CD4-positive, alpha-beta T cell (primary cell): ENCODE results near the gene HADH. TPM values are rescaled to one million over a fixed set of nuclear protein-coding genes. Genes with fewer than 3 reads are reported as not detected.
A peak's percentile ranks its signal among the peaks of the same experiment; 100 is the strongest.

Experiments used
- ATAC-seq: fragments of 200-7000 bp; cut with Tn5 transposase; one replicate; pipeline ENCODE4 v1.10.0; 2022; ENCODE audit warnings: mild to moderate bottlenecking; ENCODE audit not compliant: poor library complexity
- CTCF ChIA-PET: fragments of 350-600 bp; sonication (Branson Sonifier 250); formaldehyde crosslinking; loops from one replicate; lab custom pipeline; 2021; ENCODE audit warnings: antibody characterized with exemption, inconsistent platforms; lab: Charles Lee
- POLR2A ChIA-PET: fragments of 350-600 bp; sonication (Branson Sonifier 250); formaldehyde crosslinking; loops from one replicate; lab custom pipeline; 2021; ENCODE audit warnings: antibody characterized with exemption, inconsistent platforms; lab: Charles Lee
- DNase-seq, 14 experiments: peaks; one replicate each; pipeline ENCODE4 v3.0.0-alpha.2; 2013 to 2020; ENCODE audit warnings: mixed read lengths in 2 of 14
- H3K27ac ChIP-seq, 2 donors: one replicate each; pipeline versions ENCODE4 v1.5.1 to v1.7.0; 2013; ENCODE audit warnings: low read length in 2 of 2, low read depth in 1 of 2, mild to moderate bottlenecking in 1 of 2
- H3K27me3 ChIP-seq, 2 experiments: 1 replicate in 1 of 2; 2 replicates in 1 of 2; pipeline versions ENCODE4 v1.6.1 to v1.7.0; 2013; ENCODE audit warnings: low read length in 2 of 2, control low read depth in 1 of 2, mild to moderate bottlenecking in 1 of 2, moderate library complexity in 1 of 2; ENCODE audit not compliant: insufficient read depth in 2 of 2, control insufficient read depth in 1 of 2
- H3K36me3 ChIP-seq: one replicate; pipeline ENCODE4 v1.6.1; 2013; ENCODE audit warnings: low read length, control low read depth; ENCODE audit not compliant: insufficient read depth
- H3K4me1 ChIP-seq: one replicate; pipeline ENCODE4 v1.6.1; 2013; ENCODE audit warnings: low read length, control low read depth; ENCODE audit not compliant: insufficient read depth
- H3K4me3 ChIP-seq: one replicate; pipeline ENCODE4 v1.5.1; 2013; ENCODE audit warnings: mild to moderate bottlenecking, low read length, moderate library complexity
- H3K9me3 ChIP-seq, 2 experiments: 1 replicate in 1 of 2; 2 replicates in 1 of 2; pipeline versions ENCODE4 v1.6.1 to v1.7.0; 2013; ENCODE audit warnings: low read length in 2 of 2, mild to moderate bottlenecking in 2 of 2, control low read depth in 1 of 2, moderate library complexity in 1 of 2; ENCODE audit not compliant: control insufficient read depth in 1 of 2, insufficient read depth in 1 of 2
- H3K27ac Mint-ChIP-seq: one replicate; pipeline ENCODE4 v1.8.0; 2020; ENCODE audit warnings: mixed read lengths
- H3K27me3 Mint-ChIP-seq: one replicate; pipeline ENCODE4 v1.8.0; 2021; ENCODE audit warnings: mixed read lengths
- H3K36me3 Mint-ChIP-seq: one replicate; pipeline ENCODE4 v1.8.0; 2021; ENCODE audit warnings: low read depth, mixed read lengths
- H3K4me1 Mint-ChIP-seq: one replicate; pipeline ENCODE4 v1.8.0; 2021; ENCODE audit warnings: low read depth, mixed read lengths
- H3K4me3 Mint-ChIP-seq: one replicate; pipeline ENCODE4 v1.8.0; 2020; ENCODE audit warnings: mild to moderate bottlenecking, mixed read lengths
- H3K9me3 Mint-ChIP-seq: one replicate; pipeline ENCODE4 v1.8.0; 2020; ENCODE audit warnings: mixed read lengths
- intact Hi-C, 2 experiments: fragments of 100-400 bp; cut with DNase I in 1 of 2; cut with micrococcal nuclease in 1 of 2; formaldehyde crosslinking; loops; one replicate each; pipeline versions ENCODE4 v1.15.1 to v1.9.0; 2023 to 2025; cut with DNase I, micrococcal nuclease
- total RNA-seq, 174 experiments: library from RNA in 2 of 174; stranded (reverse) in 2 of 174; gene quantifications; one replicate each; pipeline ENCODE4 v1.2.3 and lab custom pipeline; 2021 to 2026
- TF ChIP-seq, protein P1 (sequence below): fragments of 200-600 bp; IDR thresholded peaks from one replicate; pipeline ENCODE4 v1.8.0; 2022; ENCODE audit warnings: antibody characterized with exemption, mild to moderate bottlenecking

The HADH gene
- total RNA-seq, 2 experiments from 2014 or later, result 16.1 to 16.3 TPM

- H3K4me1 Mint-ChIP-seq, result peaks cover 7% of the 10 kb centered on the region
- TF ChIP-seq, protein P1, sequence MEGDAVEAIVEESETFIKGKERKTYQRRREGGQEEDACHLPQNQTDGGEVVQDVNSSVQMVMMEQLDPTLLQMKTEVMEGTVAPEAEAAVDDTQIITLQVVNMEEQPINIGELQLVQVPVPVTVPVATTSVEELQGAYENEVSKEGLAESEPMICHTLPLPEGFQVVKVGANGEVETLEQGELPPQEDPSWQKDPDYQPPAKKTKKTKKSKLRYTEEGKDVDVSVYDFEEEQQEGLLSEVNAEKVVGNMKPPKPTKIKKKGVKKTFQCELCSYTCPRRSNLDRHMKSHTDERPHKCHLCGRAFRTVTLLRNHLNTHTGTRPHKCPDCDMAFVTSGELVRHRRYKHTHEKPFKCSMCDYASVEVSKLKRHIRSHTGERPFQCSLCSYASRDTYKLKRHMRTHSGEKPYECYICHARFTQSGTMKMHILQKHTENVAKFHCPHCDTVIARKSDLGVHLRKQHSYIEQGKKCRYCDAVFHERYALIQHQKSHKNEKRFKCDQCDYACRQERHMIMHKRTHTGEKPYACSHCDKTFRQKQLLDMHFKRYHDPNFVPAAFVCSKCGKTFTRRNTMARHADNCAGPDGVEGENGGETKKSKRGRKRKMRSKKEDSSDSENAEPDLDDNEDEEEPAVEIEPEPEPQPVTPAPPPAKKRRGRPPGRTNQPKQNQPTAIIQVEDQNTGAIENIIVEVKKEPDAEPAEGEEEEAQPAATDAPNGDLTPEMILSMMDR, result no peak
- DNase-seq (no peak), ATAC-seq (no peak)
- CTCF ChIA-PET, result interaction anchor here (0.7 to 1.3 kb wide), 3 partner anchors 159 to 550 kb away, joined by 3 to 6 read pairs (median 3); no protein-coding TSS in a partner anchor
- H3K36me3 Mint-ChIP-seq, result peaks cover 82% of the 10 kb centered on the region
- POLR2A ChIA-PET, result interaction anchor here (0.8 kb wide), 1 partner anchor 67 kb away, joined by 4 read pairs; no protein-coding TSS in a partner anchor
- Histone ChIP-seq H3K9me3 (no peaks in the 10 kb centered on the region), H3K36me3 (peaks cover 21% of the 10 kb centered on the region), H3K4me1 (no peaks in the 10 kb centered on the region), H3K27ac (no peak overlapping the region), H3K4me3 (no peak overlapping the region), H3K27me3 (no peaks in the 10 kb centered on the region)
- intact Hi-C loops, result no loop called here
- H3K27ac Mint-ChIP-seq, result no peak overlapping the region
- no peak overlapping the region for H3K4me3 Mint-ChIP-seq
- no peaks in the 10 kb centered on the region for H3K27me3 Mint-ChIP-seq
- H3K9me3 Mint-ChIP-seq, result no peaks in the 10 kb centered on the region
These were observed 24.3 kb downstream of the HADH start for GRCh38 chr4:108013955-108014354.

- Mint-ChIP-seq H3K4me3 (no peak overlapping the region), H3K27me3 (no peaks in the 10 kb centered on the region), H3K4me1 (peaks cover 15% of the 10 kb centered on the region), H3K27ac (no peak overlapping the region), H3K9me3 (no peaks in the 10 kb centered on the region), H3K36me3 (peaks cover 80% of the 10 kb centered on the region)
- peaks cover 28% of the 10 kb centered on the region for H3K36me3 ChIP-seq
- ChIA-PET POLR2A (interaction anchor here (0.7 to 1.9 kb wide), 9 partner anchors 11 to 632 kb away, joined by 3 to 16 read pairs (median 4); partner anchors contain the start of genes OSTC and RPL34), CTCF (interaction anchor here (0.5 to 4.3 kb wide), 46 partner anchors 8 to 1388 kb away, joined by 3 to 62 read pairs (median 4); partner anchors contain the start of gene OSTC)
- no peaks in the 10 kb centered on the region for H3K27me3 ChIP-seq
- ATAC-seq, result peak; percentile 89
- no peaks in the 10 kb centered on the region for H3K4me1 ChIP-seq
- DNase-seq, result peak; percentile 74 to 92 (median 84)
- no peak overlapping the region for H3K4me3 ChIP-seq
- no peaks in the 10 kb centered on the region for H3K9me3 ChIP-seq
- TF ChIP-seq, protein P1, result peak; percentile 85
- intact Hi-C loops, result loop anchor here (1.0 to 5.0 kb wide), 4 partner anchors 495 to 1388 kb away; no protein-coding TSS in a partner anchor
- H3K27ac ChIP-seq, result no peak overlapping the region
These were observed 28.6 kb downstream of the HADH start for GRCh38 chr4:108018040-108018883.

DNA sequence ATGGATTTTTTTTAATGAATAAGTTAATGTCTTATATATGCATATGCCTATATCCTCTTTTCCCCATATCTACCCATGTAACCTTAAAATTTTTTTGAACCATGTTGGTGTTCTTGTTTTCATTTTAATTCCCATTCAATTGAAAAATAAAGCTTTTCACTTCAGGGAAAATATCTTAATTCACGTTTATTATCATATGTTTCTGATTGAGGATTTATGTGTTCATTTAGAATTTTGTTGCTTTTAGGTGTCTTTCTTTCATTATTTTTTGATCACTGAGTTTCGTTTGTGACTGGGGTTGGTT is 29.1 kb downstream of the HADH start:
- Histone ChIP-seq H3K9me3 (no peaks in the 10 kb centered on the region), H3K36me3 (peaks cover 30% of the 10 kb centered on the region), H3K27ac (no peak overlapping the region), H3K4me1 (no peaks in the 10 kb centered on the region), H3K27me3 (no peaks in the 10 kb centered on the region), H3K4me3 (no peak overlapping the region)
- CTCF ChIA-PET, result interaction anchor here (0.5 to 4.3 kb wide), 46 partner anchors 8 to 1387 kb away, joined by 3 to 62 read pairs (median 4); partner anchors contain the start of gene OSTC
- POLR2A ChIA-PET, result interaction anchor here (0.7 to 1.9 kb wide), 11 partner anchors 11 to 632 kb away, joined by 3 to 16 read pairs (median 3); partner anchors contain the start of genes OSTC and RPL34
- TF ChIP-seq, protein P1, result peak; percentile 9
- no peaks in the 10 kb centered on the region for H3K9me3 Mint-ChIP-seq
- no peak for DNase-seq
- no peak for ATAC-seq
- H3K27ac Mint-ChIP-seq, result no peak overlapping the region
- no peaks in the 10 kb centered on the region for H3K27me3 Mint-ChIP-seq
- H3K36me3 Mint-ChIP-seq, result peaks cover 80% of the 10 kb centered on the region
- intact Hi-C loops, result loop anchor here (1.0 to 5.0 kb wide), 4 partner anchors 494 to 1387 kb away; no protein-coding TSS in a partner anchor
- H3K4me1 Mint-ChIP-seq, result peaks cover 15% of the 10 kb centered on the region
- no peak overlapping the region for H3K4me3 Mint-ChIP-seq
